GM12872 (cell line): ENCODE measurements around the gene DPPA2.

Source experiments
- CTCF ChIP-seq: IDR thresholded peaks from 3 replicates; pipeline ENCODE4 v1.5.1; 2011; ENCODE audit warnings: low read depth, mild to moderate bottlenecking, low read length, moderate library complexity; ENCODE audit not compliant: insufficient read depth

Gene DPPA2

GRCh38 chr3:109316162-109316730, at the start of gene DPPA2:
TSS of gene DPPA2 (minus strand) at chr3:109316517. CDS start at chr3:109314542, 1,975 bp downstream.
- TF ChIP-seq CTCF, result no peak

- no peak for TF ChIP-seq CTCF
These were observed 47.8 kb upstream of the DPPA2 start for GRCh38 chr3:109364088-109364487.

GRCh38 chr3:109363634-109364033, 47.3 kb upstream of the DPPA2 start:
- TF ChIP-seq CTCF, result no peak

GRCh38 chr3:109362823-109363222, 46.5 kb upstream of the DPPA2 start:
- no peak for TF ChIP-seq CTCF

- no peak for TF ChIP-seq CTCF
These were observed 40.3 kb upstream of the DPPA2 start for GRCh38 chr3:109356442-109357155.

GRCh38 chr3:109355625-109356441, 39.5 kb upstream of the DPPA2 start:
- TF ChIP-seq CTCF, result no peak

- TF ChIP-seq CTCF, result no peak
These were observed 36.7 kb upstream of the DPPA2 start for GRCh38 chr3:109353057-109353456.
